ENCODE results near the gene GJC2.
"Not testable (repeated sequence)": the region's sequence is repeated elsewhere in the genome, so short reads cannot be mapped to it uniquely, and the experiment has no call there.

GJC2 gene

DNA sequence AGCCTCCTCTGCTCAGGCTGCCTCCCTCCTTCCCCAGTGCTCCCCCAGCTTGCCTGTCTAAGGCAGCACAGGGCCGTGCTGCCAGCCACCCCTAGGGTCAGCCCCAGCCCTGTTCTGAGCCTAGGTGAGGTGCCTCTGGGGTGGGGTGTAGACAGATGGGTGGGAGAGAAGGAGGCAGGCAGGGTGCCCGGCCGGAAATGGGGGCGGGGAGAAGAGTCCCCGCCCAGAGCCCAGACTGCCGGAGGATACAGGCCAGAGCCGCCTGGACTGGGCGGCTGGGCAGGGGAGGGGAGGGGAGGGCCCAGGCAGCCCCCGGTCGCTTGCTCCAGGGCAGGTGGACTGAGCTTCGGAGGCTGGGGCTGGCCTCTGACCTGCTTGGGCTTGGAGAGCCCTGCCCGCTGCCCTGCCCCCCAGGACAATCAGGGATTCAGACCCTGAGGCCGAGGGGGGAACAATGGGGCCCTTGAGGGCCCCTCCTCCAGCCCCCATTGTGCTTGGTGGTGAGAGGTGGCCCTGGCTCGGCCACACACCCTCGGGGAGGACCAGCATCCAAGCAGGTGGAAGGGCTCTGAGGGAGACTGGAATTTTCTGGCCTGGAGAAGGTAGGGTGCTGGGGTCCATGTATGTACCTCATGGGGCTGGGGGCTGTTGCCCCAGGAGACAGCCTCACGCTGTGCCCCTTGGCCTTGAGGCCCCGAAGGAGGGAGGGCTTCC lies at the start of gene GJC2:
Gene GJC2 (plus strand): TSS at position 525 of the 714 bp plus-strand sequence. CDS start 7,829 bp downstream, outside the sequence.
- no peak for FAIRE-seq

DNA sequence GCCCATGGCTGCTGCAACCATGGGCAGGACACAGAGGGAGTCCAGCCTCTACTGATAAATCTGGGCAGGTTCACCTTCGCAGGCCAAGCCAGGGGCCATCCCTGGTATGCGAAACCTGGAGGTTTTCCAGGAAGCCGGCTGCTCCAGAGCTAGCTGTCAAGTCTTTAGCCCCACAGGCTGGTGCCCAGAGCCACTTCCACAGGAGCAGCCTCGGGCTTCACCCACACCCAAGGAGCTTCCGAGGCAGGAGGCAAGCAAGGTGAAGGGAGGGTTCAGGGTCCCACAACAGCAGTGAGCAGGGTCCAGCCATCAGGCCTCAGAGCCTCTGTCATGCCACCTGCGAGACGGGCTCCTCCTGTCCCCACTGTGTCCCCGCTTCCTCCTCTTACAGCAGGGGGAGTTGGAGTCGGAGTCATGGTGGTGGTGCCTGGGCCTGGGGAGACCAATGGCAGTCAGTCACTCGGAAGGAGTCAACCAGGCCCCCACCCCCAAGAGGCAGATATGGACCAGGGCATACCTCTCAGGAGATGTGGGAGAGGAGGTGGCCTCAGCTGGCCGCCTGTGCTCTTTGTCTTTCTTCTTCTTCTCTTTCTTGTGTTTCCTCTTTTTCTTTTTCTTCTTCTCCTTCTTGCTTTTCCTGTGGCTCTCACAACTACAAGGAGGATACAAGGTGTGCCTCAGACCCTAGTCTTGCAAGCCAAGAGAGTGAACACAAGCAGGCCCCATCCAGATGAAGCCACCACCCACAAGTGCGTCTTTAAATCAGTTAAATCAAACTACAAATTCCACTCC lies 48.7 kb upstream of the GJC2 start:
- no peak for FAIRE-seq

DNA sequence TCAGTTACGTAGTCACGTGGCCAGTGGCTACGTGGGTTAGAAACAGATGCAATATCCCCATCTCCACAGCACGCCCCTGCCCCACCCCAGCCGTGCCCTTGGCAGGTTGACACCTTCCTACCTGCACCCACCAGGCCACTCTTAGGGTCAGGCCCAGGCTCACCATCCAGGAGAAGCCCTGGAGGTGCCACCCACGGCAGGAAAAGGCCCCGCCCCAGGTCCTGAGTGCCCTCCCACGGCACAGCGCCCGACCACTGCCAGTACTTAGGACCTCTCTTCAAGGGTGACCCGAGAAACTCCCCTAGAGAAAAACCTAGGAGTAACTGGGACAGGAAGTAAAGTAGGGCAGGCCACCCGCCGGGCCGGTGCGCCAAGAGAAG lies 48.1 kb upstream of the GJC2 start:
- FAIRE-seq, result no peak

DNA sequence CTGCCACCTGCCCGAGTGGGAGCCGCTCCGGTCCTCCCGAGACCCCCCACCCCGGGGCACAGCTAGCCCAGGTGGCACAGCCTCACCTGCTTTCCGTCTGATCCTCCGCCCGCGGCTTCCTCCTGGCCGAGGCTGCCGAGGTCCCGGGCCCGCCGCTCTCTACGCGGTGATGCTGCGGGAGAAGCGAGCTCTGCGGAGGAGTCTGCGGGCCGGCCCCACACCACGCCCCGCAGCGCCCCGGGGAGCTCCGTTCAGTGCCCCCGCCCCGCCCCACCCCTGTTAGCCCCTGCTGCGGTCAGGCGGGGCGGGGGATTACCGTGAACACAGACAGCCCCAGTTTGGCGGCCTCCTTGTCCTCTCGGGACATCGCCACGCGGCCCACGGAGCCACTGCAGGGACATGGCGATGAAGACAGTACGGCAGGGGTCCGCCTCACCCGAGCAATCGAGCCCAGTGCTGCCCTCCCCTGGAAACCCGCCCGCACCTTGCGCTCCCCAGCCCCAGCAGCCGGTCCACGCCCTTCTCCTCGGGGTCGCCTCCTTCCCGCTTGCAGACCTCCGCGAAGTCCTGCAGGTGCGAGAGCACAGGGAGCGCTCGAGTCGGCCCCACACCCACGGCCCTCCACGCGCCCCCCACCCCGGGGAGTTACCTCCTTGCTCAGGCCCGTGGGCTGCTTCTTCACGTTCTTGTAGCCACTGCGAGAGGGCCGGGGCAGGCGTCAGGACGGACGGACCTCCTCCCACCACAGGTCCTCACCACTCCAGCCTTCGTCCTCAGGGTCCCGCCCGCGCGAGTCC lies 47.5 kb upstream of the GJC2 start:
- FAIRE-seq, result no peak

DNA sequence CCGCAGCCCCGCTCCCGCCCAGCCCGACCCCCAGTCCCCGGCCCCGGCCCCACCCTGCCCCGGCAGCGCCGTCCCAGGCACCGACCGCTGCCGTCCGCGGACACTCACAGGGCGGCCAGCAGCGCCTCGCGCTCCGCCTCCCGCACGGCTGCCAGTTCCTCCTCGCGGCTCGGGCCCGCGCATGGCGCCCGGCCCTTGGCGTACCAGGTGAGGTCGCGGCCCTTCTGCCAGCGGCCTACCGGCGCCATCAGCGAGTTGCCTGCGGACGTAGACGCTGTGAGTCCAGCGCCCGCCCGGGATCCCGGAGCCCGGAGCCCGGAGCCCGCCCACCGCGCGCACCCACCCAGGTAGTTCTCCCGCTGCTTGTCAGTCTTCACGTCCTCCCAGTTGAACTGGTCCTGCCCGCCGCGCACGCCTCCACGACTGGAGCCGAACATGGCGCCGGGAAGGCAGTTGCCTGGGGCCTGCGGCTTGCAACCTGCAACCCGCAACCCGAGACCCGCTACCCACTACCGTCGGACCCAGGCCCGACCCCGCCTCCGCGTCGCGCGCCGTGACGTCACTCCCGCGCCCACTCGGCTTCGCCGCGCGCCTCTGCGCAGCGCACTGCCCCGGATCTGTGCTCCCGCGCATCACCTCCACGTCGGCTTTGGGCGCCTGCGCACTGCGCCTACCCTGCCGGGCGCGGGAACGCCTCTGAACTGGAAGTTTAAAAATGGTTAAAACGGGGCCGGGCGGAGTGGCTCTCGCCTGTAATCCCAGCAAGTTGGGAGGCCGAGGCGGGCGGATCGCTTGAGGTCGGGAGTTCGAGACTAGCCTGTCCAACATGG lies 46.7 kb upstream of the GJC2 start, which contains the start of gene C1orf35:
Gene C1orf35 (minus strand): TSS at position 535 of the 830 bp plus-strand sequence. CDS start 98 bp downstream, at position 437.
- no peak for FAIRE-seq

DNA sequence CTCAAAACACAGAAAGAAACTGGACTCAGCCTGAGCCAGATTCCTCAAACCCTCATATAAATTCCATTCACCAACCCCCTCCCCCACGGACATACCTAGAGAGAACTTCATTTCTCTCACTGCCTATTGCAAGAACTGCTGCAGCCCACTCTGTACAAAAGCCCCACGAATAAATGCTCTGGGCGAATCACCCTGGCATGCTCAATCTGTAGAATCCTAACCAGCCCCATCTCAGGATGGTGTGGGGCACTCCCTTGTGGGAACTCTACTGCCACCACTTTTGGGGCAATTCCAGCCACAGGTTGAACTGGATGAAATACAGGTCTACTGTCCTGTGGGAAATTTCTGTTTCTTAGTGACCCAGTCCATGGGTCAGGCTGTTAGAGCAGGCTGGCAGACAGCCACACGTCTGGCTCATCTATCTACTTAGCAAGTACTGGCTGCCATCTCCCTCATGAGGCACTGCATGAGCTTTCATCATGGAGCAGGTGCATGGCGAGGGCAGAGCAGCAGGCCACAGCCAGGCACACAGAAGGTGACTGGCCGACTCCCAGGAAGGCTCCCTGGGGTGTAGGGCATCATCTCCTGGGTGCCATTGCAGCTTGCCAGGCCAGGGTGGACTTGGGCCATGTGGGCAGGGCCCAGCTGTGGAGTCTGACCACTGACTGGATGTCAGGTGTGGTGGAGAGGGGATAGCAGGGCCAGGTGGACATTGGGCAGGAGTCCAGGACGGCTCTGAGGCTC lies 45.0 kb upstream of the GJC2 start:
- no peak for FAIRE-seq

DNA sequence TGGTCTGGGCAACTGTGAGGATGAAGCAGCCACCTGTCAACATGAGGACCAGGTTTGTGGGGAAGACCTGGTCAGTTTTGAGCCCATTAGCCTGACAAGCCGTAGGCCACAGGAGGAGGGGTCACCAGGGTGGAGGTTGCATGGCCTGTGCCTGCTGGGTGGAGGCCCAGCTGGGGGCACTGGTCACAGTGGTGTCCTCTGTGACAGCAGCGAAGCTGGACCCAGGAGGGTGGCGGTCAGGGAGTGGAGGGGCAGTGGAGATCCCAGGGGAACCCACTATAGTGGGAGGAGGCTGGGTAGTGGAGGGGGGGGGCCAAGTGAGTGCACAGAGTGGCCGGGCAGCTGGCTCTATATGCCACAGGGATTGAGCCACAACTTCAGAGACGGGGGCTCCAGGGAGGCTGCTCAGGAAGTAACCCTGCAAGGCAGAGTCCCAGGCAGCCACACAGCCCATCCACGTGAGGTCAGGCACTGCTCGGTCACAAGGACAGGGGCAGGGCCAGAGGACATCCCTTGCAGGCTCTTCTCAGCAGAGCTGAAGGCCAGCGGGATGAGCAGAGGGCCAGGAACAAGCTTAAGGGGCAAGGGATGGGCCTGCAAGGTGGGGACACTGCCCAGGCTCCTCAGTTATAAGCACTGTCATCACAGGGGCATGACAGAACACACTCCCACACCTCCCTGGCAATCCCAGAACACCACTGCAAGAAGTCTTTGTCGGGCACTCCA lies 44.3 kb upstream of the GJC2 start:
- no peak for FAIRE-seq

DNA sequence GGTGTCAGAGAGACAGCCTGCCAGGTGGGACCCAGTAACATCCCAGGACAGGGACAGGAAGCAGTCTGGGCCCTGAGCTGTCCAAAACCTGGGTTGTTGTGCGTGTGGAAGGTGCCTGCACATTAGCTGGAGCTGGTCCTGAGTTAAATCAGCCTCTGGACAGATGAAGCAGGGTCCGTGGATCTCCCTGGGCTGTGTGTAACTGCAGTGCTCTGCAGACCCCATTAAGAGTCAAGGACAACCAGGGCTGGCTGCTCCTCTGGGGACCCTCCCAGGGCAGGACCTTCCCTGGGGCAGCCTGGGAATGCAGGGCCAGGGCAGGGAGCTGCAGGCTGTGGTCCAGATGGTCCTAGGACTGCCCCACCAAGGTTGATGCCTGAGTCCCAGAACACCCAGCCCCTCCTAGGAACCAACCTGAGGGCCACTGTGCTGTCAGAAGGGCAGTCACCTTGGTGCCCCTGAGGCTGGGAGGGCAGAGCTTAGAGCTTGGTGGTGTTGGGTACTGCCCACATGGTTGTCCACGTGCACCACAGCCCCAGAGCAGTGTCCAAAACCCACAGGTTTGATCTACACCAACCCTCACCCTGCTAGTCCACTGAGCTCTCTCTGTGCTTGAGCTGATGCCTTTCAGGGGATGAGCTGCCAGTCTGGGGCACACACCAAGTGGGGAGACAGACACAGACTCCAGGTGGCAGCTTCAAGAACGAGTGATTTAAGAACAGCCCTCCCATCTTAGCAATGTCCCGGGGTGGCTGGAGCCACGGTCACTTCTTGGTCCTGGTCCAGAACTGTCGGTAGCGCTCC lies 43.5 kb upstream of the GJC2 start:
- FAIRE-seq, result no peak

DNA sequence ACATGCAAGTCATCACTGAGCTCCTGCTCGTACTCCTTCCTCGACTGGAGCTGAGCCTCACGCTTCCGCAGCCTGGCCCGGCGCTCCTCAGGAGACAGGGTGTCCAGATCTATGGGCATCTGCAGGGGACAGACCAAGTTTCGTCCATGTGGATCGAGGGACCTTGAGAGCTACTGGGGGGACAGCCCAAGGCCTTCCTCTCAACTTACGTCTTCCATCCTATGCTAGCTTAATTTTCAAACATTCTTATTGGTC lies 43.0 kb upstream of the GJC2 start:
- no peak for FAIRE-seq

DNA sequence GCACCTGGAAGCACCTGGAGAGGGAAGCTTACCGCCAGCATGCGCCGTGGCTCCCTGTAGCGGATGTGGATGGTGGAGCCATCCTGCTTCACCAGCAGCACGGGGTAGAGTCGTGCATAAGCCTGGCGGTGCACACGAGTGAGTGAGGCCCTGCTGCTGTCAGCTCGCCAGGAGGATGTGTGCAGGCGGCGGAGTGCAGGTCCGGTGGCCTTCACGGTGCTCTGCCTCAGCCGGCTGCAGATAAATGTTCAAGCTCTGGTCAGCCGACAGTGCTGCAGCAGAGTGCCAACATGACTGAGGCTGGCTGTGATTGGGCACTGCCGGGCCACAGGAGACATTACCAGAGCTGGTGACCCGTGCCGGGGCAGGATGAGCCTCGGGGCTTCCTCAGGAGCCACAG lies 42.1 kb upstream of the GJC2 start:
- FAIRE-seq, result no peak

DNA sequence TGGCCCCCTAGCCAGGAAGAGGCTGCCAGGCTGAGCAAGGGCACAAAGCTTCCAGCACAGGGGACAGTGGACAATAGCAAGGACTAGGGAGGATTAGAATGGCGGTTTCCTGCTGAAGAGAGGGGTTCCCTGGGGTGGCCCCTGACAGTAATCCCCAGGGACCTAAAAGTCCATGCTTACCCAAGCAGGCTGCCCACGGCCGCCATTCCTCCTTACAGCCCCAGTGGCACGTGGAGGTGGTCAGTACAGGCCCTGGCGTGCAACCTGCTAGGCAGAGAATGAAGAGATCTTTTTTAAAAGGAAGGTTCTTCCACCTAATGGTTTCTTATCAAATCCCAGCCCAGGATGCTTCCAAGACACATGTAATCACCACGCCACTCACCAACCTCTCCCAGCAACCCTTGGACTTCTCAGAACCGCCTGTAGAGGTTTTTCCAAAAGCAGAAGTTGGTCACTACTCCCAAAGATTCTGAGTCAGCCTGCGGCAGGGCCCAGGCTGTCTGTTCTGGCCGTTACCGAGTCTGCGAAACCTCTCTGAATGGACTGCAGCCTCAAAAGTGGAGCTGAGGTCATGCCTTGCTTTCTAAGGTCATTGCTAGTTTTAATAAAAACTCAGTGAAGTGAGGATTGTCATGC lies 41.6 kb upstream of the GJC2 start:
- no peak for FAIRE-seq

DNA sequence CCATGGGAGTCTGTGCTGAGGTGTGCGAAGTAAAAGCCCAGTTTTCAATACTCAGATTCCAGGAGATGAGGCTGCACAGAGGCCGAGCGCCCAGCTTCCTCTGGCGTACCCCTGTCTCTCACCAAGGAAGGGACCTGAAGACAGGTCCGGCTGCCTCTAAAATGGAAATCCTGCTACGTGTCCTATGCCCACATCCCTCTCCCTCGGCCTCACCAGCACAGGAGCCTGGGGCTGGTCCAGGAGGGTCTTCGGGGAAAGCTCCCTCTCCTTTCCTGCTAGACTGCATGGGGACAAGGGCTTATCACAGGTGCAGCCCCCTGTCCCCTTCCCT lies 41.0 kb upstream of the GJC2 start:
- FAIRE-seq, result no peak

DNA sequence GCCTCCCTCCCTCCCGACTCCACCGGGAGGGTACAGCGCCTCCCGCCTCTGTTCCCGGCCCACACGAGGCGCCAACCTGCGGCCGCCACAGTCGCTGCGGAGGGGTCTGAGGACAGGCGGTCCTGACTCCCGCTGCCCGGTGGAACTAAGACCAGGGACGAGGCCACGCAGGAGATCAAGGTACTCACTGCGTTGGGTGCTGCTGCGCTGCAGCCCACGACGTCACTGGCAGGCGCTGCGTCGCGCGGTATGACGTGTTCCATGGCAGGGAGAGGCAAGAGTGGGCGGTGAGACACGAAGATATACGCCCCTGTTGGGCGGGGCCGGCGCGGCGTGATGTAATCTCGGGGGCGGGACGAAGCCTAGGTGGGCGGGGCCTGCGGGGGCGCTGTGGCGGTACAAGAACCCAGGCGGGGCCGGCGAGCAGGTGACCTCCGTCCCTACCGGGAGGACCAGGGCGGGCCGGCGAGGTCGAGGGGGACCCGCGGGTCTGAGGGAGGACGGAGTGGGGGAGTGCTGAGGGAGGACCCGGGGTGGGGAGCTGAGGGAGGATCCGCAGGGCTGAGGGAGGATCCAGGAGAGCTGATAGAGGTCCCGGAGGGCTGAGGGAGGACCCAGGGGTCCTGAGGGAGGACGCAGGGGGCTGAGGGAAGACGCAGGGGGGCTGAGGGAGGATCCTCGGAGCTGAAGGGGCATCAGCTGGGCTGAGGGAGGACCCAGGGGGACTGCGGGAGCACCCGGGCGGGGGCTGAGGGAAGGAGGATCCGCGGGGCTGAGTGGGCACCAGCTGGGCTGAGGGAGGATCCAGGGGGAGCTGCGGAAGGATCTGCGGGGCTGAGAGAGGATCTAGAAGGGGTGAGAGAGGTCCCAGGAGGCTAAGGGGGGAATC lies 40.4 kb upstream of the GJC2 start, which contains the start of gene MRPL55:
Gene MRPL55 (minus strand): TSS at position 227 of the 889 bp plus-strand sequence. CDS start 1,039 bp downstream, outside the sequence.
- FAIRE-seq, result no peak

DNA sequence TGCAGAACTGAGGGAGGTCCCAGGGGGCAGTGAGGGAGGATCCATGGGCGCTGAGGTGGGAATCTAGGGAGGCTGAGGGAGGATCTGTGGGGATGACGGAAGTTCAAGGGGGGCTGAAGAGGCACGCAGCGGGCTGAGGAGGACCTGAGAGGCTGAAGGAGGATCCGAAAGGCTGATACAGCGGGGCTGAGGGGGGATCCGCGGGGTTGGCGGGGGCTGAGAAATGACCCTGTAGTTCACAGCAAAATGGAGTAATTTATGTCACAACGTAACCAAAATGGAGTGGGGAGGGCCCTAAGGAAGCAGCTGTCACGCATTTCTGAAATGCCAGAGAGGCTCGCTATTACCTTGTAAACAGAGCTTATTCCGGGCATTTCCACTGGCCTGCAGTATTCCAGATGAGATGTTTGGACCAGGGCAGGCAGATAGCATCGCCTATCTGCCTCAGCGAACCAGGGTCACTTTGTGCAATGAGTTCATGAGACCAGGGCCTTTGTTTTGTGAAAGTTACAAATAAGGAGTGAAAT lies 39.7 kb upstream of the GJC2 start:
- no peak for FAIRE-seq

DNA sequence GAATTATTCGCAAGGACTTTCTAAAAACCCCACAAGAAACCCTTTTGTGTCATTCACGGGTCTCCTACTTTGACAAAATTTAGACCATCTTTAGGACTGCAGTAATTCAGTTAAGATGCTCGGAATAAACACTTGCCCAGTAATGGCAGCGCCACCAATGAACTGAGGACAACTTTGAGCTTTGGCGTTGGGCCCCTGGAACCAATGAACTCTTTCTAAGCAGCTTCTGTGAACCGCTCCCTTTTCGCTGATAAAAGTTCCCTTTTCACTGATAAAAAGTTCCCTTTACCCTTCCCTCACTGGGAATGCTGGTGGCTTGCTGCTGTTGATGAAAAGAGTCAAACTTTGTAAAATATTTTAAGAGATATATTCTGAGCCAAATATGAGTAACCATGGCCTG lies 39.2 kb upstream of the GJC2 start:
- no peak for FAIRE-seq

DNA sequence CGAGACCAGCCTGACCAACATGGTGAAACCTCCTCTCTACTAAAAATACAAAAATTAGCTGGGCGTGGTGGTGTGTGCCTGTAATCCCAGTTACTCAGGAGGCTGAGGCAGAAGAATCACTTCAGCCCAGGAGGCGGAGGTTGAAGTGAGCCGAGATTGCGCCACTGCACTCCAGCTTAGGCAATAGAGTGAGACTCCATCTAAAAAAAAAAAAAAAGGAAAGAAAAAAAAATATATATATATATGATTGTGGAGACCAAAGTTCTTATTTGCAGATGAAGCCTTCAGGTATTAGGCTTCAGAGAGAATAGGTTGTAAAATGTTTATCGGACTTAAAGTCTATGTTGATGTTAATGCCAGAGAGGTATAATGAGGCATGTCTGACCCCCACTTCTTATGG lies 38.4 kb upstream of the GJC2 start:
- FAIRE-seq, result not testable (repeated sequence)

DNA sequence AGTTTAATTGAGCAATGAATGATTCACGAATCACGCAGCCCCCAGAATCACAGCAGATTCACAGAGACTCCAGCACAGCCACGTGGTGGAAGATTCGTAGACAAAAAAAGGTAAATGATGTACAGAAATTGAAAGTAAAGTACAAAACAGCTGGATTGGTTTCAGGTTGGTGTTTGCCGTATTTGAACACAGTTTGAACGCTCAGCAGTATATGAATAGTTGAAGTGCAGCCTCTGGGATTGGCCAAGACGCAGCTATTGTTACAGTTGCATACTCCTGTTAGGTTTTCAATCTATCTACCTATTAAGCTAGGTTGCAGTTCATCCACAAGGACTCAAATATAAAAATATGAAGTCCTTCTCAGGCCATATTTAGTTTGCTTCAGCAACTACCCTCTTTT lies 37.6 kb upstream of the GJC2 start:
- no peak for FAIRE-seq

DNA sequence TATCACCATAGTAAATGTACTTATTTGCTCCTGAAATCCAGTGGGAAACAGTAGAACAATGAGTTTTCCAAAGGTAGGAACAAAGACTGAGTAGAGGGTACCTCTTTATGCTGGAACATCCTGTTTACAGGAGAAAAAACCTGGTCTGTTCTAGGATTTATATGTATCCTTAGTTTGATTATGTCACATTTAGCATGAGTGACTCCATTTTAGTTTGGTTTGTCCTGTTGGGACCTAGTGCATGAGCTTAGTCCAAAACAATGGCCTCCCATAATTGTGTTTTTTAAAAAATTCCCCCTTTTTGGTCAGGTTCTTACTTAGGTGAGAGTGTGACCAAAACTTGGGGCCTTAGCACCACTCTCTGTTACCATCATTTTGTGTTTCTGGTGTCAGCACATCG lies 37.1 kb upstream of the GJC2 start:
- no peak for FAIRE-seq

DNA sequence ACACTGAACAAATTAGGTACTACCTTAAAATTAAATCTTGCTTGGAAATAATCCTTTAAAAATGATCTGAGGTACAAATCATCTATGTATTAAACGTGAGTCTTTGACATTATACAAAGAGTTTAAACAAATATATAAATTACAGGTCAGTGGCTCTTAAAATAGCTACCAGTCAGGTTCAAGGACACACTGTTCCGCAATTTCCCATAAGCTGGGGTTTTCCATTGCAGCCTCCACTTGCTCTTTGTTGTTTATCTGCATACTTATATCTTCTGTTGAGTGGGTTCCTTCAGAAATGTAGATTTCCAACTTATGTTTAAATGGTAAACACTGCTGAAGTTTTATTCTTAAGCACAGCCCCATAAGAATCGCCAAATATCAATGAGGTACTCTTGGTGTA lies 34.9 kb upstream of the GJC2 start:
- FAIRE-seq, result peak; percentile 21

Measured in colon (tissue), 2 donors.